Pancreas (tissue), 10 donors: ENCODE results near the gene KLK1. TPM values are rescaled to one million over a fixed set of nuclear protein-coding genes. Genes with fewer than 3 reads are reported as not detected.

Experiments used
- ATAC-seq, 4 donors: fragments of 200-7000 bp; cut with Tn5 transposase; one replicate each; pipeline versions ENCODE4 v1.8.0 to v1.9.1; 2020; ENCODE audit warnings: mild to moderate bottlenecking in 4 of 4, moderate library complexity in 4 of 4
- DNase-seq, 6 donors: peaks; one replicate each; pipeline ENCODE4 v3.0.0-alpha.2; 2020
- FAIRE-seq: peaks from 2 replicates; lab custom pipeline; 2012; peaks lifted over from hg19 to GRCh38; lab: Jason Lieb, UNC
- H3K27ac ChIP-seq, 4 donors: fragments of 200-600 bp; sonication (generic); 1 replicate in 3 of 4; 2 replicates in 1 of 4; pipeline versions ENCODE4 v1.5.0 to v1.8.0; 2020
- H3K27me3 ChIP-seq, 4 donors: fragments of 200-600 bp; one replicate each; pipeline ENCODE4 v1.8.0; 2021
- H3K36me3 ChIP-seq, 3 donors: fragments of 200-600 bp; sonication (generic) in 1 of 3; one replicate each; pipeline versions ENCODE4 v1.5.0 to v1.8.0; 2020 to 2021
- H3K4me1 ChIP-seq, 3 donors: fragments of 200-600 bp; one replicate each; pipeline ENCODE4 v1.8.0; 2021
- H3K4me3 ChIP-seq, 4 donors: fragments of 200-600 bp; sonication (generic) in 2 of 4; one replicate each; pipeline versions ENCODE4 v1.5.0 to v1.8.0; 2020 to 2021
- H3K9me3 ChIP-seq, 4 donors: fragments of 200-600 bp; one replicate each; pipeline ENCODE4 v1.8.0; 2021
- WGBS, 2 donors: extraction: QIAGEN DNeasy Blood & Tissue Kit; methylation state at CpG; one replicate each; pipeline ENCODE4 v1.1.7; 2013; 5-methylcytosine and 5-hydroxymethylcytosine counted together
- intact Hi-C, 3 donors: fragments of 100-400 bp; cut with DNase I; formaldehyde crosslinking; loops; one replicate each; pipeline versions ENCODE4 v1.11.1 to v1.14.2; 2022
- polyA plus RNA-seq, 2 donors: library from polyadenylated mRNA; stranded (reverse); fragments of 200-250 nt; gene quantifications; one replicate each; pipeline ENCODE4 v1.2.3, GENCODE V29; 2013
- total RNA-seq, 6 donors: library from RNA; stranded (reverse); fragmentation: NEBNext Ultra II Directional in 4 of 6; extraction: Animal tissue kit (Norgen Biotek cat#: 25700) in 4 of 6; gene quantifications; one replicate each; pipeline versions ENCODE4 v1.2.1 to v1.2.4, GENCODE V29; 2021 to 2023
- TF ChIP-seq, protein P1 (sequence below), 4 donors: fragments of 200-600 bp; sonication (generic) in 3 of 4; IDR thresholded peaks; one replicate each; pipeline versions ENCODE4 v1.5.0 to v1.8.0; 2021; ENCODE audit warnings: antibody characterized with exemption in 4 of 4
- donor health status: healthy with polysubstance abuse.
- donor health status: DM: no; HTN: no; CAD: no; lungs with moderate emphysema.
- donor health status: DM: no; HTN: no; CAD: no.
- donor health status: control.
- donor health status: control.
- donor health status: Bipolar disorder and iron deficiency.
- donor health status: DM: yes; HTN: yes; CAD: no.
- donor health status: DM: no; HTN: no; CAD: no.
- donor health status: DM: no; HTN: no; CAD: no.
- donor health status: DM: yes; HTN: yes; CAD: no.

KLK1 gene
- 1,000 to 10,000 TPM in 3 of 6 donors, 100 to 1,000 TPM in 3; 607 to 1,981 (median 1,041) TPM for total RNA-seq
- polyA plus RNA-seq = 100 to 1,000 TPM; 683 to 756 TPM

DNA sequence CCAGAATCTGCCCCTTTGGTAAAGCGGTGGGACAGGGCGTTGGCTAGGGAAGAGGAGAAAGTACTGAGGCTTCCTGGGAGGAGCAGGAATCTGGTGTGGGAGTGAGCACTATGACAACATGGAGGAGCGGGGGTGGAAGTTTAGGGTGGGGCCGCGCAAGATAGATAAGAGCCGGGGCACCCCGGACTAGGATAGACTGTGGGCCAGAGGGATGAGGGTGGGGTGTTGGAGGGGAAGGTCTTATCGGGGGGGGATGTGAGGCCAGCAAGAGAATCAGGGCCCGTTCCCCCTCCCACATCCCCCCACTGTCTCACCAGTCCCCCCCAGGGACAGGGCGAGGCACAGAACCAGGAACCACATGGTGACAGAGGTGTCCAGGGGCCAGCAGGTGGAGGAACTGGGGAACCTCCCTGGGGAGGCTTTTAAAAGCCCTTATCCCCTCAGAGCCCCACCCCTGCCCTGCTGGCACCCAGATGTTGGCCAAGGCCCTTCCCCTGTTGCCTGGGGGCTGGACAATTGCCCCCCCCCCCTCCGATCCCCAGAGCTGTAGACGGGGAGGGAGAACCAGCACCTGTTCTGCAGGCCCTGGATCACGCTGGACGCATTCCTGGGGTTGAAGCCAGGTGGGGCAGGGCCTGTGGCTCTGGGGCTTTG lies at the start of gene KLK1:
KLK1 (minus strand) TSS at position 399 of the 654 bp plus-strand sequence; CDS start at position 360, 39 bp downstream.
- H3K27me3 ChIP-seq = no peaks in the 10 kb centered on the region
- ATAC-seq (peak; percentile 62 to 76 (median 70)), DNase-seq (peak; percentile 80 to 96 (median 94)), FAIRE-seq (no peak)
- peaks cover 0 to 4% (median 0%) of the 10 kb centered on the region in 3 donors for H3K4me1 ChIP-seq
- H3K27ac ChIP-seq = peak within 1 kb of the TSS; percentile 49 to 83 (median 74)
- no peaks in the 10 kb centered on the region for H3K36me3 ChIP-seq
- H3K9me3 ChIP-seq = no peaks in the 10 kb centered on the region
- WGBS, 2 donors = 18 to 19% methylated on average over 9 to 14 of the region's 14 CpGs
- intact Hi-C loops = no loop called here
- peak within 1 kb of the TSS in 3 of 4 donors; percentile 21 to 47 (median 46) for H3K4me3 ChIP-seq
- TF ChIP-seq, protein P1, sequence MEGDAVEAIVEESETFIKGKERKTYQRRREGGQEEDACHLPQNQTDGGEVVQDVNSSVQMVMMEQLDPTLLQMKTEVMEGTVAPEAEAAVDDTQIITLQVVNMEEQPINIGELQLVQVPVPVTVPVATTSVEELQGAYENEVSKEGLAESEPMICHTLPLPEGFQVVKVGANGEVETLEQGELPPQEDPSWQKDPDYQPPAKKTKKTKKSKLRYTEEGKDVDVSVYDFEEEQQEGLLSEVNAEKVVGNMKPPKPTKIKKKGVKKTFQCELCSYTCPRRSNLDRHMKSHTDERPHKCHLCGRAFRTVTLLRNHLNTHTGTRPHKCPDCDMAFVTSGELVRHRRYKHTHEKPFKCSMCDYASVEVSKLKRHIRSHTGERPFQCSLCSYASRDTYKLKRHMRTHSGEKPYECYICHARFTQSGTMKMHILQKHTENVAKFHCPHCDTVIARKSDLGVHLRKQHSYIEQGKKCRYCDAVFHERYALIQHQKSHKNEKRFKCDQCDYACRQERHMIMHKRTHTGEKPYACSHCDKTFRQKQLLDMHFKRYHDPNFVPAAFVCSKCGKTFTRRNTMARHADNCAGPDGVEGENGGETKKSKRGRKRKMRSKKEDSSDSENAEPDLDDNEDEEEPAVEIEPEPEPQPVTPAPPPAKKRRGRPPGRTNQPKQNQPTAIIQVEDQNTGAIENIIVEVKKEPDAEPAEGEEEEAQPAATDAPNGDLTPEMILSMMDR (IDR thresholded peaks at IDR 0.05) = no peak

DNA sequence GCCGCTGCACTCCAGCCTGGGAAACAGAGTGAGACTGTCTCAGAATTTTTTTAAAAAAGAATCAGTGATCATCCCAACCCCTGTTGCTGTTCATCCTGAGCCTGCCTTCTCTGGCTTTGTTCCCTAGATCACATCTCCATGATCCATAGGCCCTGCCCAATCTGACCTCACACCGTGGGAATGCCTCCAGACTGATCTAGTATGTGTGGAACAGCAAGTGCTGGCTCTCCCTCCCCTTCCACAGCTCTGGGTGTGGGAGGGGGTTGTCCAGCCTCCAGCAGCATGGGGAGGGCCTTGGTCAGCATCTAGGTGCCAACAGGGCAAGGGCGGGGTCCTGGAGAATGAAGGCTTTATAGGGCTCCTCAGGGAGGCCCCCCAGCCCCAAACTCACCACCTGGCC lies 49.5 kb upstream of the KLK1 start, which contains the start of gene KLK2:
KLK2 (plus strand) TSS at position 384 of the 400 bp plus-strand sequence. CDS start 35 bp downstream, outside the sequence.
- H3K4me3 ChIP-seq = no peak within 1 kb of the TSS
- intact Hi-C loops = no loop called here

GRCh38 chr19:50870417-50871089 lies 47.0 kb upstream of the KLK1 start:
- no peaks in the 10 kb centered on the region for H3K4me1 ChIP-seq
- no peak for FAIRE-seq
- 52 to 73% methylated on average over 26 of the region's 26 CpGs for WGBS, 2 donors
- DNase-seq = peak in 5 of 6 donors; percentile 44 to 74 (median 58)
- H3K4me3 ChIP-seq = no peak overlapping the region
- TF ChIP-seq, protein P1 (IDR thresholded peaks at IDR 0.05) = no peak
- no peaks in the 10 kb centered on the region for H3K36me3 ChIP-seq
- peaks cover 0 to 5% (median 0%) of the 10 kb centered on the region in 4 donors for H3K27me3 ChIP-seq
- intact Hi-C loops = no loop called here
- H3K27ac ChIP-seq = no peak overlapping the region
- peak in 3 of 4 donors; percentile 76 to 89 (median 84) for ATAC-seq
- no peaks in the 10 kb centered on the region for H3K9me3 ChIP-seq

More for the DNA sequence above, 49.5 kb upstream of the KLK1 start, which contains the start of gene KLK2:
- Histone ChIP-seq H3K27ac (no peak within 1 kb of the TSS), H3K36me3 (no peaks in the 10 kb centered on the region), H3K27me3 (no peaks in the 10 kb centered on the region), H3K4me1 (no peaks in the 10 kb centered on the region), H3K9me3 (no peaks in the 10 kb centered on the region)
- ATAC-seq (no peak), DNase-seq (no peak), FAIRE-seq (no peak)
- WGBS, 2 donors = 63 to 67% methylated on average over 3 of the region's 3 CpGs
- TF ChIP-seq, protein P1 (IDR thresholded peaks at IDR 0.05) = no peak

- intact Hi-C loops = no loop called here
- FAIRE-seq (no peak), ATAC-seq (no peak), DNase-seq (no peak)
- Histone ChIP-seq H3K27me3 (peaks cover 0 to 5% (median 0%) of the 10 kb centered on the region in 4 donors), H3K27ac (no peak overlapping the region), H3K36me3 (no peaks in the 10 kb centered on the region), H3K4me3 (no peak overlapping the region), H3K4me1 (no peaks in the 10 kb centered on the region), H3K9me3 (no peaks in the 10 kb centered on the region)
- WGBS, 2 donors = 61% methylated on average over 4 of the region's 4 CpGs
- TF ChIP-seq, protein P1 (IDR thresholded peaks at IDR 0.05) = no peak
Observed at GRCh38 chr19:50869479-50869878, 45.9 kb upstream of the KLK1 start.
